ENCODE data around the gene CES3.
A peak's percentile ranks its signal among the peaks of the same experiment; 100 is the strongest.
"Not testable (repeated sequence)": the region's sequence is repeated elsewhere in the genome, so short reads cannot be mapped to it uniquely, and the experiment has no call there.

The CES3 gene

DNA sequence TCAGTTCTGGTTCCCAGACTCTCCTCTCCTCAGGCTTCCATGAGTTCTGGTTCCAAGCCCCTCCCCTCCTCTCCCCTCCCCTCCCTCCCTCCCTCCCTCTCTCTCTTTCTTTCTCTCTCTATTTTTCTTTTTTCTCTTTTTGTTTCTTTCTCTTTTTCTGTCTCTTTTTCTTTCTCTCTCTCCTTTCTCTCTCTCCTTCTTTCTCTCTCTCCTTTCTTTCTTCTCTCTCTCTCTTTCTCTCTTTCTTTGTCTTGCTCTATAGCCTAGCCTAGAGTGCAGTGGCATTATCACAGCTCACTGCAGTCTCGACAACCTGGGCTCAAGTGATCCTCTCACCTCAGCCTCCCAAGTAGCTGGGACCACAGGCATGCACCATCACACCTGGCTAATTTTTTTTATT, 796 bp upstream of the CES3 start:
- FAIRE-seq, result no peak
- DNase-seq (ENCODE audit: extremely low spot score, insufficient read length, low read depth), result no peak

DNA sequence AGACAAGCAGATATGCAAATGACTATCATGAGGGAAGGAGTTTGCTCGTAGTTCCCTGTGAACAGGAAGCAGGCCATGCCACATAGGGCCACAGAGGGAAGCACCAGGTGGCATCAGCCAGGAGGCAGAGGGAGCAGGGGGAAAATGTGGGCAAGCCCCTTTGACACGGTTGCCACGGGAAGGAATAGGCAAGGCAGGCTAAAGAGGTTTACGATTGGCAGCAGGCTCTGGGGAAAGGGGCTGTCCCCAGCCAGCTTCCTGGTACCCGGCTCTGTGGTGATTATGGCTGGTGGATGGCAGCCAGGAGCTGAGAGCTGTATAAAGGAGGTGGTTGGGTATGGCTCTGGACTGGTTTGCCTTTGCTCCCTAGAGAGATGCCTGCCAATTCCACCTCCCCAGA, 848 bp downstream of the CES3 start:
- FAIRE-seq (peak; percentile 50), DNase-seq (ENCODE audit: extremely low spot score, insufficient read length, low read depth) (no peak)

DNA sequence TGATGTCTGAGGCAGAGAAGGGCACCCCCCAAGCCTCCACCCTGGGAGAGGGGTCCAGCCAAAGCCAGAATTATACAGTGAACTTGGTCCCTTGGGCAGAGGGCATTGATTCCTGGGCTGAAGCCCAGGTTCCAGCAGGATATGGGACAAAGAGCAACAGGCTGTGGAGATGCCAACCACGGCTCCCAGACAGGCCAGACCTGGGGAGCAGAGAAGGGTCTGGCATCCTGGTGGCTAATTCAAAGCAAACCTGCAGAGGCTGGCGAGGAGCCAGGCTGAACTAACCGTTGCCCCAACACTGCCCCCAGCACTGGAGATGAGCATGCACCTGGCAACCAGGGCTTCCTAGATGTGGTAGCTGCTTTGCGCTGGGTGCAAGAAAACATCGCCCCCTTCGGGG, 3.0 kb downstream of the CES3 start:
- no peak for DNase-seq (ENCODE audit: extremely low spot score, insufficient read length, low read depth)
- no peak for FAIRE-seq

DNA sequence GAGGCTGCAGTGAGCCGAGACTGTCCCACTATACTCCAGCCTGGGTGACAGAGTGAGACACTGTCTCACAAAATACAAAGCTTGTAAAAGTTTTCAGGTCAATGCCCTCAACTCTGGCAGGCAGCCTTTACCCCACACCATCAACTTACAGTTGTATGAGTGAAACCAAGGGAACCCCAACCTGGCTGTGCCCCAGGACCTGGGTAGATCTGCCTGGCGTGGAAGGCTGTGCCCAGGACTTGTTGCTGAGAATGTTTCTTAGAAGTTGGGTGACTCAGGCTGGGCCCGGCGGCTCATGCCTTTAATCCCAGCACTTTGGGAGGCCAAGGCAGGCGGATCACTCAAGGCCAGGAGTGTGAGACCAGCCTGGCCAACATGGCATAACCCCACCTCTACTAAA, 7.8 kb downstream of the CES3 start:
- DNase-seq (ENCODE audit: extremely low spot score, insufficient read length, low read depth) (no peak), FAIRE-seq (no peak)

DNA sequence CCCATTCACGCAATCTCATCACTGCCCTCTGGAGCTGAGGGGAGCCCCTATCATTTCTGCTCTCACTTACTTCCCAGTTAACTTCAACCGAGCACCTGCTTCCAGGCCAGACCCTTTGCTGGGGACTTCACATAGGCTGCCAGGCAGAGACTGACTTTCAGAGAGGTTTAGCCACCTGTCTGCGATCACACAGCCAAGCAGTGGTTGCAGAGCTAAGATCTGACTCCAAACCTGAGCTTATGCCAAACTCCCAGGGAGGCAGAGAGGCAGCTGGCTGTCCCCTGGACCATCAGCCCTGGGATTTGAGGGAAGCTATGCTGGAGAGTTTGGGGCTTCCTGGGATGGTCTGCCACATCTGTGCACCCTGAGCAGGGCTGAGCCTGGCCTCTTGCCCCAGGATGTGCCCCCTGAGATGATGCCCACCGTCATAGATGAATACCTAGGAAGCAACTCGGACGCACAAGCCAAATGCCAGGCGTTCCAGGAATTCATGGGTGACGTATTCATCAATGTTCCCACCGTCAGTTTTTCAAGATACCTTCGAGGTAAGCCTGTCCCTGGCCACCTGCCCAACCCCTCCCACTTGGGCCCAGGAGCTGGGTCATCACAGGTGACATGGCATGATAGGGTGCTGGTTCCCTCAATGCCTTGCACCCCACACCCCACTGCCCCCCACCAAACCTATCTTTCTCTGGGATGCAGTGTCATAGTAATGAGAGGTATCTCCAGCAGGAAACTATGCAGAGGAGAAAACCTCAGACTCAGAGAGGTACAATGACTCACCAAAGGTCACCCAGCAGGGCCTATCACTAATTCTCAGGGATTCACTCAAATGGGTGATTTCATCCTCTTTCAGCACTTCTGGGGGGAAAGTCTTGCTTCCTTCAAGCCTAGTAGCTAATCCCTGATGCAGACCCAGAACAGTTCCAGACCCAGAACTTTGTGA, 10.0 kb downstream of the CES3 start:
- FAIRE-seq, result no peak
- no peak for DNase-seq (ENCODE audit: extremely low spot score, insufficient read length, low read depth)

DNA sequence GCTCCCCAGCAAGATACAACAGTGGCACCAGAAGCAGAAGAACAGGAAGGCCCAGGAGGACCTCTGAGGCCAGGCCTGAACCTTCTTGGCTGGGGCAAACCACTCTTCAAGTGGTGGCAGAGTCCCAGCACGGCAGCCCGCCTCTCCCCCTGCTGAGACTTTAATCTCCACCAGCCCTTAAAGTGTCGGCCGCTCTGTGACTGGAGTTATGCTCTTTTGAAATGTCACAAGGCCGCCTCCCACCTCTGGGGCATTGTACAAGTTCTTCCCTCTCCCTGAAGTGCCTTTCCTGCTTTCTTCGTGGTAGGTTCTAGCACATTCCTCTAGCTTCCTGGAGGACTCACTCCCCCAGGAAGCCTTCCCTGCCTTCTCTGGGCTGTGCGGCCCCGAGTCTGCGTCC, 11.9 kb downstream of the CES3 start:
- FAIRE-seq, result no peak
- no peak for DNase-seq (ENCODE audit: extremely low spot score, insufficient read length, low read depth)

DNA sequence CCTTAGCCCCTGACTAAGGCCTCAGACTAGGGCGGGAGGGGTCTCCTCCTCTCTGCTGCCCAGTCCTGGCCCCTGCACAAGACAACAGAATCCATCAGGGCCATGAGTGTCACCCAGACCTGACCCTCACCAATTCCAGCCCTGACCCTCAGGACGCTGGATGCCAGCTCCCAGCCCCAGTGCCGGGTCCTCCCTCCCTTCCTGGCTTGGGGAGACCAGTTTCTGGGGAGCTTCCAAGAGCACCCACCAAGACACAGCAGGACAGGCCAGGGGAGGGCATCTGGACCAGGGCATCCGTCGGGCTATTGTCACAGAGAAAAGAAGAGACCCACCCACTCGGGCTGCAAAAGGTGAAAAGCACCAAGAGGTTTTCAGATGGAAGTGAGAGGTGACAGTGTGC, 12.7 kb downstream of the CES3 start:
- no peak for DNase-seq (ENCODE audit: extremely low spot score, insufficient read length, low read depth)
- FAIRE-seq, result no peak

DNA sequence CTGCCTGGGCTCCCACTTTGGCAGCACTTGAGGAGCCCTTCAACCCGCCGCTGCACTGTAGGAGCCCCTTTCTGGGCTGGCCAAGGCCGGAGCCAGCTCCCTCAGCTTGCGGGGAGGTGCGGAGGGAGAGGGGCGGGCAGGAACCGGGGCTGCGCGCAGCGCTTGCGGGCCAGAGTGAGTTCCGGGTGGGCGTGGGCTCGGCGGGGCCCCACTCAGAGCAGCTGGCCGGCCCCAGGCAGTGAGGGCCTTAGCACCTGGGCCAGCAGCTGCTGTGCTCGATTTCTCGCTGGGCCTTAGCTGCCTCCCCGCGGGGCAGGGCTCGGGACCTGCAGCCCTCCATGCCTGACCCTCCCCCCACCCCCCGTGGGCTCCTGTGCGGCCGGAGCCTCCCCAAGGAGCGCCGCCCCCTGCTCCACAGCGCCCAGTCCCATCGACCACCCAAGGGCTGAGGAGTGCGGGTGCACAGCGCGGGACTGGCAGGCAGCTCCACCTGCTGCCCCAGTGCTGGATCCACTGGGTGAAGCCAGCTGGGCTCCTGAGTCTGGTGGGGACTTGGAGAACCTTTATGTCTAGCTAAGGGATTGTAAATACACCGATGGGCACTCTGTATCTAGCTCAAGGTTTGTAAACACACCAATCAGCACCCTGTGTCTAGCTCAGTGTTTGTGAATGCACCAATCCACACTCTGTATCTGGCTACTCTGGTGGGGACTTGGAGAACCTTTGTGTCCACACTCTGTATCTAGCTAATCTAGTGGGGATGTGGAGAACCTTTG, 13.3 kb downstream of the CES3 start:
- not testable (repeated sequence) for FAIRE-seq; DNase-seq (ENCODE audit: extremely low spot score, insufficient read length, low read depth)

DNA sequence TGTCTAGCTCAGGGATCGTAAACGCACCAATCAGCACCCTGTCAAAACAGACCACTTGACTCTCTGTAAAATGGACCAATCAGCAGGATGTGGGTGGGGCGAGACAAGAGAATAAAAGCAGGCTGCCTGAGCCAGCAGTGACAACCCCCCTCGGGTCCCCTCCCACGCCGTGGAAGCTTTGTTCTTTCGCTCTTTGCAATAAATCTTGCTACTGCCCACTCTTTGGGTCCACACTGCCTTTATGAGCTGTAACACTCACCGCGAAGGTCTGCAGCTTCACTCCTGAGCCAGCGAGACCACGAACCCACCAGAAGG, 13.8 kb downstream of the CES3 start:
- not testable (repeated sequence) for DNase-seq (ENCODE audit: extremely low spot score, insufficient read length, low read depth); FAIRE-seq

DNA sequence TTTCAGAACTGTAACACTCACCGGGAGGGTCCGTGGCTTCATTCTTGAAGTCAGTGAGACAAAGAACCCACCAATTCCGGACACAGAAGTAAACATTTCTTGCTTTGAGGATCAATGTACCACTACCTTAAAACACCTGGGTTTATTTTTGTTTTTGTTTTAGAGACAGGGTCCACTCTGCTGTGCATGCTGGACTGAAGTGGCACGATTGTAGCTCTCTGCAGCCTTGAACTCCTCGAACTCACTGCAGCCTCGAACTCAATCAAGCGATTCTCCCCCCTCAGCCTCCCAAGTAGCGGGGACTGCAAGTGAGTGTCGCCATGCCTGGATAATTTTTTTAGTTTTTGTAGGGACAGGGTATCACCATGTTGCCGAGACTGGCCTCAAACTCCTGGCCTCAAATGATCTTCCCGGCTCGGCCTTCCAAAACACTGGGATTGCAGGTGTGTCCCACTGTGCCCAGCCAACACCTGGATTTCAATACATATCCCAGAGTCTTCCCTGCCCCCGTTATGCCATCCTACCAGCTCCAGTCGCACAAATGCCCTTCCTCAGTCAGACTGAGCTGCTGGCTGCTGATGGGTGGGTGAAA, 14.3 kb downstream of the CES3 start:
- DNase-seq (ENCODE audit: extremely low spot score, insufficient read length, low read depth) (no peak), FAIRE-seq (no peak)

DNA sequence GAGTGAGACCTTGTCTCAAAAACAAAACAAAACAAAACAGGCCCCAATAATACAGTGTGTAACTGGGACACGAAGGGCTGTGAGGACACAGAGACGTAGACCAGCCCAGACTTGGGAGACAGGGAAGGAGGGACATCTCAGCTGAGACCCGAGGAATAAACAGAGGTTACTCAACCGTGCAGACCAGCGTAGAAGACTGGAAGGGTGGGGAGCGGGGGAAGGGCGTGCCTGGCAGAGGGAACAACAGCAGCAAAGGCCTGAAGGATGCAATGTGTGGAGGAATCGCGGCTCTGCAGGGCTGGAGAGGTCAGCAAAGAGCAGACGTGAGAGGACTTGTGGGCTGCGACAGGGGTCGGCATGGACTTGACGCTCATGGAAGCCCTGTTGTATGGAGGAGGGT, 15.7 kb downstream of the CES3 start:
- FAIRE-seq (no peak), DNase-seq (ENCODE audit: extremely low spot score, insufficient read length, low read depth) (no peak)

DNA sequence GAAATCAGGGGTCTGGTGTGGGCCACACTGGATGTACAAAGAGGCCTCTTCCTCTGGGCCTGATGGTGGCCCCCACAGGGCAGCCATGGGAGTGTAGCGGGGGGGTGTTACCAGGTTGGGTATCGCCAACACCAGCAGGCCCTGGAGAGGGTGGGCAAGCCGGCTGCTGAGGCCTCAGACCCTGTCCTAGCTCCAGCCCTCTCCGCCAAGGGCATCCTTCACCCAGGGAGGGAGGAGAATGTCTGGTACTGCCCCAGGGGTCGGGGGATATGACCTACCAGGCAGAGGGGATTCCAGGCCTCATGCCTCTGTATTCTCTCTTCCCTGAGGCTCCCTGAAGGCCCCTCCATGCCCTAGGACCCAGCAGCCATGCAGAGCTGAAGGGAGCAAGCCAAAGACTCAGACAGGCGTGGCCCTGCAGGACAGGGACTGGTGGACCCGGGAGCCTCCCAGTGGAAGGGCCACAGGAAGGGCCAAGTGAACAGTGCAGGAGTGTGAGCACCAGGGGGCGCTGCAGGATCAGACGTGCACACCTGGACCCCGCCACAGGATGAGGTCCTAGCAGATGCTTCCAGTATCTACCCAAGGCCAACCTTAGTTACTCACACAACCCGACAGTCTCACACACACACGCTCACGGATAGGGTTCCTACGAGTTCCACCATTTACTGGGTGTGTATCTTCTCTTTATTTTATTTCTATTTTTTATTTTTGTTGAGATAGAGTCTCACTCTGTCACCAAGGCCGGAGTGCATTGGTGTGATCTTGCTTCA, 16.5 kb downstream of the CES3 start:
- FAIRE-seq, result peak; percentile 93

DNA sequence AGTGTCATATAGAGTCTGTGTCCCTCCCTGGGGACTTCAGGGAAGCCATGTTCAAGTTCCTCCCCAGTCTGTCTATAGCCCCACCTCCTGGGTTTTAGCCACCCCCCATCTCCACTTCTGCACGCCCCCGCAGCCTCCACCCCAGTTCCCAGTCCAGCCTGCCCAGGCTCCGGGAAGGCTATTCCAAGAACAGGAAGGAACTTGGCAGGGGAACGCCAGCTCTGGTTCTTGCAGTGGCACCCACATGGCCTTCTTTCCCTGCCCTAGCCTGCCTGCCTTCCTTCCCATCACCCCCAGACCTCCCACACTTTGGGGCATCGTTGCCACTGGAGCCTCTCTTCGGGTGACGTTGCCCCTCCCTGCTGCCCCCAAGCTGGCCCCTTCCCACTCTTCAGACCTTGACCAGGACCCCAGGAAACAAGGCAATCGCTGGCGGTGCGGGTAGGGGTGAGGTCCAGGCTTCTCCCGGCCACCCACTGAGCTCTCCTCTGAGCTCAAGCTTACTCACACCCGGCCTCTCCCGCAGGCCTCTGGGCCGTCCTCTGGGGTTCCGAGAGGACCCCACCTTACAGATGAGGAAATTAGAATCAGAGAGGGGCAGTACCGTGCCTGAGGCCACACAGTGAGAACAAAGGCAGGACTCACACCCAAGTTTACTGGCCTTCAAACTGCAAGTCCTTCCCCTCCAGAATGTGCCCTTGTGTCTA, 18.1 kb downstream of the CES3 start:
- no peak for DNase-seq (ENCODE audit: extremely low spot score, insufficient read length, low read depth)
- no peak for FAIRE-seq

More for the DNA sequence above, 16.5 kb downstream of the CES3 start:
- DNase-seq (ENCODE audit: extremely low spot score, insufficient read length, low read depth), result peak; percentile 75

DNA sequence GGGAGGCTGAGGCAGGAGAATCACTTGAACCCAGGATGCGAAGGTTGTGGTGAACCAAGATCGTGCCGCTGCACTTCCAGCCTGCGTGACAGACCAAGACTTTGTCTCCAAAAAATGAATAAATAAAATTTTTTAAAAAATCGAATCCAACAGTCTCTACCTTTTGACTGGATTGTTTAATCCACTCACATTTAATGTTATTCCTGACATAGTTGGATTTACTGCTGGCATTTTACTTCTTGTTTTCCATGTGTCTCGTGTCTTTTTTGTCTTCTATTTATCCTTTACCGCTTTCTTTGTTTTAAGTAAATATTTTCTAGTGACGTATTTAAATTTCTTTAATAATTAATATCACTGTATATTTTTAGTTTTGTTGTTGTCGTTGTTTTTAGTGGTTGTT, 22.0 kb downstream of the CES3 start:
- FAIRE-seq (no peak), DNase-seq (ENCODE audit: extremely low spot score, insufficient read length, low read depth) (no peak)

DNA sequence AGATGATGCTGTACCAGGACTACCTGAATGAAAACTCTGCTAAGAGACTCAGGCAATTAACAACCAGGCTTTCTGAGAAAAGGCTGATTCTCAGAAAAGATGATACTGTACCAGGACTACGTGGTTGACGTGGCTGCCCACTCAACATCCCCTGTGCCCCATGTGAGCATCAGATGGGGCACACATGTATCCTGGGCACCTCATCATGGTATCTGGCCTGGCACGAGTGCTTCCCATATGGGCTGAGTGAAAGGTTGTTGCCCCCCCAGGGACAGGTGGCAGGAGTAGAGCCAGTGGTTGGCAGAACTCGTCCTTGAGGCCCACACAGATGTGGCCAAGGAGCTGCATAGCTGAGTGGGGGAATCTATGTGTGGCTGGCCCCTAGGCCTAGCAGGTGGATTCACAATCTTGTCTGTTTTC, 23.8 kb downstream of the CES3 start:
- FAIRE-seq (no peak), DNase-seq (ENCODE audit: extremely low spot score, insufficient read length, low read depth) (no peak)

DNA sequence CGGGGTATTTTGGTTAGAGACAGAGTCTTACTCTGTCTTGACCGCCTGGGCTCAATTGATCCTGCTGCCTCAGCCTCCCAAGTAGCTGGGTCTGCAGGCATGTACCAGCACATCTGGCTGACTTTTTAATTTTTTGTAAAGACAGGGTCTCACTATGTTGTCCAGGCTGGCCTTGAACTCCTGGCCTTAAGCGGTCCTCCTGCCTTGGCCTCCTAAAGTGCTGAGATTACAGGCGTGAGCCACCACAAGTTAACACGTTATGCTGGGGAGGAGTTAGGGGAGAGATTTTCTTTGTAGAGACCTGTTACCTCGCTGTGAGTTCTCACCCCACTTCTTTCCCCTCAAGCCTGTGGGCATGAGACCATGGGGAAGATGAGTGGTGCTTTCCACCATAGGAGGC, 25.5 kb downstream of the CES3 start:
- FAIRE-seq, result no peak
- no peak for DNase-seq (ENCODE audit: extremely low spot score, insufficient read length, low read depth)

DNA sequence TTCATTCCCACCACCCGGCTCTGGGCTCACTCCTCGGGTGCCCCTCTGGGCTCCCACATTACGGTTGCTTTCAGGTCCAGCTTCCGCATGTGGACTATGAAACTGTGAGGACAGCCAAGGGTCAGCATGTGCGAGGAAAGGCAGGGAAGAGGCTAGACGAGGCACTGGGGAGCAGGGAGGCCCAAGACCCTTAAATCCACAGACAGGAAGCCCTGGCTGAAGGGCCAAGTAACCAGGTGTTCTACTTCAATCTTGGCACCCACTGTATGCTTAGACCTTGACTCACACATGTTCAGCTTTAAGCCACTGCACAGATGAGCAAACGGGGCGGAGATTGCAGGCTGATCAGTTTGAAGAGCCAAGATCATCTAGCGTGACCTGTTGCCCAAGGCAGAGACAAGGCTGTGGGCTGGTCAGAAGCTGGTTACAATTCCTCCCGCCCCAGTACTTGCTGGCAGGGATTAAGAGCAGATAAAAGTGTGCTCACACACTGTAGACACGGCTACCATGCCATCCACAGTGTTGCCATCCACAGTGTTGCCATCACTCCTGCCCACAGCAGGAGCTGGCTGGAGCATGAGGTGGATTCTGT, 27.2 kb downstream of the CES3 start, which contains the start of gene CES4A:
CES4A (plus strand) TSS at position 393 of the 592 bp plus-strand sequence; CDS start at position 577, 184 bp downstream.
- no peak for FAIRE-seq
- no peak for DNase-seq (ENCODE audit: extremely low spot score, insufficient read length, low read depth)

DNA sequence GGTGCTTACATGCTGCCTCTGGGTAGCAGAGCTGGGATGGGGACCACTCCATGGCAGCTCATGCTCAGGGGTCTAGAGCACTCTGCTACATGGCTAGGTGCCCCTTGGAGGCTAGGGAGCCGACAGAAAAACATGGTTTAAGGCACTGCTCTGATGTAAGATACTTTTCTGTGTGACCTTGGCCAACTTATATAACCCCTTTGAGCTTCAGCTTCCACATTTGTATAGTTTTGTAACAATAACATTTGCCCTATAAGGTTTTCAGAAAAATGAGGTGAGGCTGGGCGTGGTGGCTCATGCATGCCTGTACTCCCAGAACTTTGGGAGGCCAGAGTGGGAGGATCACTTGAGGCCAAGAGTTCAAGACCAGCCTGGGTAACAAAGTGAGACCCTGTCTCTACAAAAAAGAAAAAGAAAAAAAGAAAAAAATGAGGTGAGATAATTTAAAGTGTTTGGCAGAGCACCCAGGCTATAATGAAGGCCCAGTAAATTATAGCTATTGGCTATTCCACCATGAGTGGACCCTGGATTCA, 30.5 kb downstream of the CES3 start:
- no peak for DNase-seq (ENCODE audit: extremely low spot score, insufficient read length, low read depth)
- FAIRE-seq, result no peak

DNA sequence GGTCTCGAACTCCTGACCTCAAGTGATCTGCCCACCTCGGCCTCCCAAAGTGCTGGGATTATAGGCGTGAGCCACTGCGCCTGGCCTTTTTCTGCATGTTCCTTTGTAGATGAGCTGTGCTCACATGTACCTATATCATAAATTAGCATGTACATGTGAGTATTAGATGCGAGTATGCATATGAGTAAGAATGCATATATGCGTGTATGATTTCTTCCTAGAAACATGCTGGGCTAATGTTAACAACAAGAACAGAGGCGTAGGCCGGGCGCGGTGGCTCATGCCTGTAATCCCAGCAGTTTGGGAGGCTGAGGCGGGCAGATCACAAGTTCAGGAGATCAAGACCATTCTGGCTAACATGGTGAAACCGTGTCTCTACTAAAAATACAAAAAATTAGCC, 32.5 kb downstream of the CES3 start:
- DNase-seq (ENCODE audit: extremely low spot score, insufficient read length, low read depth); FAIRE-seq: not testable (repeated sequence)
